CD14-positive monocyte (primary cell): ENCODE results near the gene HINT2. TPM values are rescaled to one million over a fixed set of nuclear protein-coding genes. Genes with fewer than 3 reads are reported as not detected.

ENCODE experiments used
- DNase-seq, 3 donors: peaks; one replicate each; pipeline ENCODE4 v3.0.0-alpha.2; 2011 to 2022
- H2AFZ ChIP-seq: 2 replicates; pipeline ENCODE4 v1.6.0; 2012; ENCODE audit warnings: mild to moderate bottlenecking, low read depth, low read length, inconsistent platforms; ENCODE audit not compliant: insufficient read depth, poor library complexity, severe bottlenecking
- H3K27ac ChIP-seq, 2 donors: 1 replicate in 1 of 2; 2 replicates in 1 of 2; pipeline ENCODE4 v1.5.1; 2012 to 2013; ENCODE audit warnings: low read length in 2 of 2, control low read depth in 1 of 2, inconsistent platforms in 1 of 2, low read depth in 1 of 2, mild to moderate bottlenecking in 1 of 2
- H3K27me3 ChIP-seq, 2 donors: one replicate each; pipeline versions ENCODE4 v1.6.0 to v1.6.1; 2011 to 2013; ENCODE audit warnings: low read length in 2 of 2; ENCODE audit not compliant: control insufficient read depth in 2 of 2, insufficient read depth in 2 of 2
- H3K36me3 ChIP-seq, 2 donors: replicated peaks in 1 of 2; 1 replicate in 1 of 2; 2 replicates in 1 of 2; pipeline versions ENCODE4 v1.5.1 to v1.6.1; 2012 to 2013; ENCODE audit warnings: low read length in 2 of 2, control low read depth in 1 of 2, inconsistent platforms in 1 of 2, mild to moderate bottlenecking in 1 of 2; ENCODE audit not compliant: insufficient read depth in 2 of 2, control insufficient read depth in 1 of 2
- H3K4me1 ChIP-seq, 2 donors: 1 replicate in 1 of 2; 2 replicates in 1 of 2; pipeline versions ENCODE4 v1.5.1 to v1.6.1; 2012 to 2013; ENCODE audit warnings: low read length in 2 of 2, control low read depth in 1 of 2, inconsistent platforms in 1 of 2, mild to moderate bottlenecking in 1 of 2, moderate library complexity in 1 of 2; ENCODE audit not compliant: insufficient read depth in 2 of 2, control insufficient read depth in 1 of 2
- H3K4me2 ChIP-seq: replicated peaks from 2 replicates; pipeline ENCODE3; 2012; ENCODE audit warnings: low read length, moderate library complexity, mild to moderate bottlenecking; ENCODE audit not compliant: poor library complexity, severe bottlenecking; ENCODE audit errors: extremely low read depth
- H3K4me3 ChIP-seq, 3 experiments: fragments of 200-600 bp in 1 of 3; sonication (generic) in 1 of 3; replicated peaks in 1 of 3; 1 replicate in 2 of 3; 2 replicates in 1 of 3; pipeline ENCODE4 v1.5.1; 2011 to 2013; ENCODE audit warnings: low read length in 3 of 3, mild to moderate bottlenecking in 3 of 3, control low read depth in 2 of 3, low read depth in 2 of 3, inconsistent platforms in 1 of 3, moderate library complexity in 1 of 3
- H3K79me2 ChIP-seq: 2 replicates; pipeline ENCODE4 v1.6.0; 2012; ENCODE audit warnings: mild to moderate bottlenecking, control low read depth, inconsistent platforms, low read length, moderate library complexity; ENCODE audit not compliant: insufficient read depth
- H3K9ac ChIP-seq: 2 replicates; pipeline ENCODE4 v1.6.0; 2017; ENCODE audit warnings: low read length, mild to moderate bottlenecking; ENCODE audit not compliant: insufficient read depth, poor library complexity, severe bottlenecking
- H3K9me3 ChIP-seq, 2 donors: replicated peaks in 1 of 2; 1 replicate in 1 of 2; 2 replicates in 1 of 2; pipeline versions ENCODE4 v1.5.1 to v1.6.1; 2012 to 2013; ENCODE audit warnings: low read length in 2 of 2, control low read depth in 1 of 2; ENCODE audit not compliant: control insufficient read depth in 1 of 2, insufficient read depth in 1 of 2
- H4K20me1 ChIP-seq: 2 replicates; pipeline ENCODE4 v1.6.0; 2012; ENCODE audit warnings: mild to moderate bottlenecking, low read length, control low read depth, moderate library complexity; ENCODE audit not compliant: insufficient read depth
- H3K27ac Mint-ChIP-seq, 7 donors: one replicate each; pipeline ENCODE4 v1.8.0; 2020; ENCODE audit warnings: mild to moderate bottlenecking in 7 of 7, mixed read lengths in 7 of 7, moderate library complexity in 6 of 7, inconsistent platforms in 2 of 7
- H3K27me3 Mint-ChIP-seq, 3 donors: one replicate each; pipeline ENCODE4 v1.8.0; 2021 to 2022; ENCODE audit warnings: low read depth in 3 of 3, mild to moderate bottlenecking in 3 of 3, mixed read lengths in 3 of 3, moderate library complexity in 3 of 3, inconsistent platforms in 1 of 3
- H3K36me3 Mint-ChIP-seq, 2 donors: one replicate each; pipeline ENCODE4 v1.8.0; 2020; ENCODE audit warnings: mixed read lengths in 2 of 2, inconsistent platforms in 1 of 2, mild to moderate bottlenecking in 1 of 2
- H3K4me1 Mint-ChIP-seq: one replicate; pipeline ENCODE4 v1.8.0; 2020; ENCODE audit warnings: mild to moderate bottlenecking, mixed read lengths
- H3K4me3 Mint-ChIP-seq, 2 donors: one replicate each; pipeline ENCODE4 v1.8.0; 2020; ENCODE audit warnings: mild to moderate bottlenecking in 2 of 2, mixed read lengths in 2 of 2, moderate library complexity in 1 of 2
- H3K9me3 Mint-ChIP-seq, 7 donors: one replicate each; pipeline ENCODE4 v1.8.0; 2020 to 2022; ENCODE audit warnings: mixed read lengths in 7 of 7, mild to moderate bottlenecking in 6 of 7, moderate library complexity in 6 of 7, inconsistent platforms in 2 of 7
- WGBS: methylation state at CpG from one replicate; pipeline ENCODE4 v1.1.5; 2013; ENCODE audit warnings: missing lambda C conversion rate; ENCODE audit not compliant: insufficient coverage; 5-methylcytosine and 5-hydroxymethylcytosine counted together
- intact Hi-C, 2 donors: fragments of 100-400 bp; cut with micrococcal nuclease; formaldehyde crosslinking; loops; one replicate each; pipeline versions ENCODE4 v1.15.0 to v1.15.1; 2023
- polyA plus RNA-seq, 3 donors: library from polyadenylated mRNA; depleted of rRNA in 1 of 3; unstranded in 2 of 3; stranded (reverse) in 1 of 3; fragments of 300-500 nt in 2 of 3; fragments of >200 nt in 1 of 3; fragmentation: Illumina TruSeq in 2 of 3; gene quantifications; 1 replicate in 2 of 3; 2 replicates in 1 of 3; pipeline ENCODE4 v1.2.3, GENCODE V29; 2012 to 2021
- TF ChIP-seq, protein P1 (sequence below): fragments of 200-600 bp; IDR thresholded peaks from one replicate; pipeline ENCODE4 v1.8.0; 2022; ENCODE audit warnings: antibody characterized with exemption, mild to moderate bottlenecking

HINT2 gene
- polyA plus RNA-seq, 3 donors = 19.9 to 64.5 (median 59.1) TPM

DNA sequence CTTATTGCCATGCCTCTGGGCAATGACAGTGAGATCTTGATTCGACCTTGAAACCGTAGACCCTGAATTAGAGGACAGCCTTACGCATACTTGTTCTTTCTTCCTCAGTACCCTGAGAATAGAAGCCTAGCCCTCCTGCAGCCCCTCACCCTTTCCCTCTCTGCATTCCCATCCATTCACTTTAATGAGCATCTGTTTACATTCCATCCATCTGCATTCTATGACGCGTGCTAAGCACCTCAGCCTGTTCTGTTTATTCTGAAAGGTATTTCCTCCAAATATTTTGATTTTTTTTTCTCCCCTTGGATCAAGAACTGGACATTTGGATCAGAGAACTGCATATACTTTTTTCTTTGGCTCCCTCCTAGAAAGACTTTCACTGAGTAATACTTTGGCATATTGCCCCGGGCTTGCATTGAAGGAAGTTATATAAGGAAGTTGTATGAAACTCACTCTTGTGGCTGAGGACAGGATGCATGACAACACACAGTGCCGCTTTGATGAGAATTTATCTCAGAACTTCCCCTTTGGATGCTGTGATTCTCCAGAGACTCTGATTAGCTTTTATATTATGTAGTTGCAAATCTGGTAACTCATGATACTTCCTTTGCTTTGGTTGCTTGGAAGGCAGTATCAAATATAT is 29.9 kb upstream of the HINT2 start:
- Mint-ChIP-seq H3K4me3 (peak overlapping the region; percentile 63 to 93), H3K4me1 (peaks cover 75% of the 10 kb centered on the region), H3K9me3 (peaks cover 4 to 9% (median 7%) of the 10 kb centered on the region in 7 donors), H3K36me3 (peaks cover 44% of the 10 kb centered on the region in 2 donors), H3K27ac (peak overlapping the region; percentile 90 to 100 (median 98)), H3K27me3 (peaks cover 13 to 41% (median 25%) of the 10 kb centered on the region in 3 donors)
- Histone ChIP-seq H3K27me3 (peaks cover 7 to 15% of the 10 kb centered on the region in 2 donors), H3K9ac (no peak overlapping the region), H3K27ac (peak overlapping the region; percentile 72 to 78), H3K9me3 (no peaks in the 10 kb centered on the region), H3K79me2 (no peaks in the 10 kb centered on the region), H3K4me2 (peak overlapping the region; percentile 65), H3K36me3 (peaks cover 0 to 2% of the 10 kb centered on the region in 2 donors), H2AFZ (no peak overlapping the region), H4K20me1 (no peaks in the 10 kb centered on the region), H3K4me1 (peaks cover 72 to 75% of the 10 kb centered on the region in 2 donors), H3K4me3 (peak overlapping the region in 2 of 3 experiments; percentile 7 to 60)
- WGBS = 53% methylated on average over 5 of the region's 7 CpGs
- TF ChIP-seq, protein P1, sequence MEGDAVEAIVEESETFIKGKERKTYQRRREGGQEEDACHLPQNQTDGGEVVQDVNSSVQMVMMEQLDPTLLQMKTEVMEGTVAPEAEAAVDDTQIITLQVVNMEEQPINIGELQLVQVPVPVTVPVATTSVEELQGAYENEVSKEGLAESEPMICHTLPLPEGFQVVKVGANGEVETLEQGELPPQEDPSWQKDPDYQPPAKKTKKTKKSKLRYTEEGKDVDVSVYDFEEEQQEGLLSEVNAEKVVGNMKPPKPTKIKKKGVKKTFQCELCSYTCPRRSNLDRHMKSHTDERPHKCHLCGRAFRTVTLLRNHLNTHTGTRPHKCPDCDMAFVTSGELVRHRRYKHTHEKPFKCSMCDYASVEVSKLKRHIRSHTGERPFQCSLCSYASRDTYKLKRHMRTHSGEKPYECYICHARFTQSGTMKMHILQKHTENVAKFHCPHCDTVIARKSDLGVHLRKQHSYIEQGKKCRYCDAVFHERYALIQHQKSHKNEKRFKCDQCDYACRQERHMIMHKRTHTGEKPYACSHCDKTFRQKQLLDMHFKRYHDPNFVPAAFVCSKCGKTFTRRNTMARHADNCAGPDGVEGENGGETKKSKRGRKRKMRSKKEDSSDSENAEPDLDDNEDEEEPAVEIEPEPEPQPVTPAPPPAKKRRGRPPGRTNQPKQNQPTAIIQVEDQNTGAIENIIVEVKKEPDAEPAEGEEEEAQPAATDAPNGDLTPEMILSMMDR = no peak
- intact Hi-C loops = loop anchor here in 1 of 2 donors (2.0 kb wide), 1 partner anchor 16 kb away; the partner anchor contains the start of genes FAM221B and TMEM8B
- DNase-seq = peak; percentile 89 to 96 (median 96)

DNA sequence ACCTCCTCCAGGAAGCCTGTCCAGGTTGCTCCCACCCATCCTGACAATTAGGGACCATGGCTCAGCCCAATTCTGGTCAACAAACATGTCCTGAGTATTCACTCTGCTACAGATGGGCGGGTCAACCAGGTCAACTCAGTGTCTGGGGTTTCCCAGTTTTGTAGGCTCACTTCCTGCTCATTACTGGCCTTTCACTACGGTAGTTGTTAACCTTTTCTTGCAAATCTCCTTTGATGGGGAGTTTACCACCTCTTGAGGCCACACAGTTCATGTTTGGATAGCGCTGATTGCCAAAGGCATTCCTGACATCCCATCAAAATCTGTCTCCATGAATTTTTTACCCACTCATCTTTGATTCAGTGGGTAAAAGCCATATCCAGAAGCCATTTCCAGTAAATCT is 28.0 kb upstream of the HINT2 start:
- peaks cover 7 to 10% (median 8%) of the 10 kb centered on the region in 7 donors for H3K9me3 Mint-ChIP-seq
- peak overlapping the region in 1 of 3 experiments; percentile 60 for H3K4me3 ChIP-seq
- peak overlapping the region; percentile 54 to 98 (median 80) for H3K27ac Mint-ChIP-seq
- 40% methylated on average over 3 of the region's 3 CpGs for WGBS
- H3K4me3 Mint-ChIP-seq = peak overlapping the region; percentile 20 to 80
- peaks cover 2 to 7% of the 10 kb centered on the region in 2 donors for H3K27me3 ChIP-seq
- no peak overlapping the region for H3K9ac ChIP-seq
- intact Hi-C loops = no loop called here
- TF ChIP-seq, protein P1 = no peak
- H3K4me2 ChIP-seq = peak overlapping the region; percentile 45
- peak; percentile 53 to 85 (median 66) for DNase-seq
- H4K20me1 ChIP-seq = no peaks in the 10 kb centered on the region
- no peaks in the 10 kb centered on the region for H3K79me2 ChIP-seq
- H3K27ac ChIP-seq = peak overlapping the region; percentile 12 to 52
- no peak overlapping the region for H2AFZ ChIP-seq
- H3K4me1 ChIP-seq = peaks cover 75 to 77% of the 10 kb centered on the region in 2 donors
- H3K4me1 Mint-ChIP-seq = peaks cover 80% of the 10 kb centered on the region
- H3K36me3 Mint-ChIP-seq = peaks cover 40 to 48% of the 10 kb centered on the region in 2 donors
- H3K27me3 Mint-ChIP-seq = peaks cover 23 to 36% (median 24%) of the 10 kb centered on the region in 3 donors
- peaks cover 0 to 2% of the 10 kb centered on the region in 2 donors for H3K36me3 ChIP-seq
- H3K9me3 ChIP-seq = no peaks in the 10 kb centered on the region
